ENCODE measurements around the gene WDR45B.

DNA sequence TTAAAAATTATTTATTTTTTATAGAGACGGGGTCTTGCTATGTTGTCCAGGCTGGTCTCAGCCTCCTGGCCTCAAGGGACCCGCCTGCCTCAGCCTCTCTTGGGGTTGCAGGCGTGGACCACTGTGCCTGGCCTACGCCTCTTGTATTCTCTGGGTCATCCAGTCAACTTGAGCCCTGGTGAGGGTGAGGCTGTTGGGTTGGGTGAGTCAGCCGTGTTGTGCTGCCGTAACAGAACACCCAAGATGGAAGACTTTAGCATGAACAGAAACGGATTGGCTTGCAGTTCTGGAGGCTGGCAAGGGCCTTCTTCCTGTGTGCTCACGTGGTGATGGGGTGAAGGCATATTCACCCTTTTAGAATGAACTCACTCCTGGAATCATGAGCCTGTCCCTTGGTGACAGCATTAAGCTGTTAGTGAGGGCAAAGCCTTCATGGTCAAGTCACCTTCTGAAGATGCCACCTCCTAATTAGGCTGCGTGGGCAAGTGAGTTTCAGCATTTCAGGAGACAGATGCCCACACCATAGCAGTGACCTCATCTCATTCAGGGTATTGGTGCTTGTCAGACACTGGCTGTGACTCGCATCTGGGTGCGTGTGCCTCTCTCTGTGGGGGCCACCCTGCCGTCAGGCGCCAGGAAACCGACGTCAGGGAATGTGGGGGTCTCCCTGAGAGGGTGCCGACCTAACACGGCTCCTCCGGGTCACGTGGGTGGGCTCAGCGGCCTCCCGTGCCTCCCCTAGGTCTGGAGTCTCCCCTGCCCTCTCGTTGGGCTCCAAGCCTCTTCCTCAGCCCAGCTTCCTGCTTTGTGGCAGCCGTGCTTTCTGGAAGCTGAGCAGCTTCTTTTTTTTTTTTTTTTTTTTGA, 49.8 kb downstream of the WDR45B start:
- TF ChIP-seq, protein P1, sequence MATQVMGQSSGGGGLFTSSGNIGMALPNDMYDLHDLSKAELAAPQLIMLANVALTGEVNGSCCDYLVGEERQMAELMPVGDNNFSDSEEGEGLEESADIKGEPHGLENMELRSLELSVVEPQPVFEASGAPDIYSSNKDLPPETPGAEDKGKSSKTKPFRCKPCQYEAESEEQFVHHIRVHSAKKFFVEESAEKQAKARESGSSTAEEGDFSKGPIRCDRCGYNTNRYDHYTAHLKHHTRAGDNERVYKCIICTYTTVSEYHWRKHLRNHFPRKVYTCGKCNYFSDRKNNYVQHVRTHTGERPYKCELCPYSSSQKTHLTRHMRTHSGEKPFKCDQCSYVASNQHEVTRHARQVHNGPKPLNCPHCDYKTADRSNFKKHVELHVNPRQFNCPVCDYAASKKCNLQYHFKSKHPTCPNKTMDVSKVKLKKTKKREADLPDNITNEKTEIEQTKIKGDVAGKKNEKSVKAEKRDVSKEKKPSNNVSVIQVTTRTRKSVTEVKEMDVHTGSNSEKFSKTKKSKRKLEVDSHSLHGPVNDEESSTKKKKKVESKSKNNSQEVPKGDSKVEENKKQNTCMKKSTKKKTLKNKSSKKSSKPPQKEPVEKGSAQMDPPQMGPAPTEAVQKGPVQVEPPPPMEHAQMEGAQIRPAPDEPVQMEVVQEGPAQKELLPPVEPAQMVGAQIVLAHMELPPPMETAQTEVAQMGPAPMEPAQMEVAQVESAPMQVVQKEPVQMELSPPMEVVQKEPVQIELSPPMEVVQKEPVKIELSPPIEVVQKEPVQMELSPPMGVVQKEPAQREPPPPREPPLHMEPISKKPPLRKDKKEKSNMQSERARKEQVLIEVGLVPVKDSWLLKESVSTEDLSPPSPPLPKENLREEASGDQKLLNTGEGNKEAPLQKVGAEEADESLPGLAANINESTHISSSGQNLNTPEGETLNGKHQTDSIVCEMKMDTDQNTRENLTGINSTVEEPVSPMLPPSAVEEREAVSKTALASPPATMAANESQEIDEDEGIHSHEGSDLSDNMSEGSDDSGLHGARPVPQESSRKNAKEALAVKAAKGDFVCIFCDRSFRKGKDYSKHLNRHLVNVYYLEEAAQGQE (IDR thresholded peaks at IDR 0.05; ENCODE audit: low read depth): no peak
- no peak for TF ChIP-seq ZBTB7A (IDR thresholded peaks at IDR 0.05; ENCODE audit: low read depth)
- TF ChIP-seq, protein P2, sequence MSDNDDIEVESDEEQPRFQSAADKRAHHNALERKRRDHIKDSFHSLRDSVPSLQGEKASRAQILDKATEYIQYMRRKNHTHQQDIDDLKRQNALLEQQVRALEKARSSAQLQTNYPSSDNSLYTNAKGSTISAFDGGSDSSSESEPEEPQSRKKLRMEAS (IDR thresholded peaks at IDR 0.05): no peak
- TF ChIP-seq CEBPB (IDR thresholded peaks at IDR 0.05): no peak
- no peak for TF ChIP-seq NFIC (IDR thresholded peaks at IDR 0.05)
- TF ChIP-seq EGR1 (IDR thresholded peaks at IDR 0.05): no peak
- no peak for TF ChIP-seq YY1 (IDR thresholded peaks at IDR 0.05; ENCODE audit: low read depth)
- no peak for TF ChIP-seq RAD21 (IDR thresholded peaks at IDR 0.05; ENCODE audit: low read depth)
- no peak for TF ChIP-seq EP300 (IDR thresholded peaks at IDR 0.05; ENCODE audit: borderline replicate concordance)
- no peak for TF ChIP-seq TAF1 (IDR thresholded peaks at IDR 0.05; ENCODE audit: low read depth)
- TF ChIP-seq CREB1 (IDR thresholded peaks at IDR 0.05; ENCODE audit: low read depth): no peak
- TF ChIP-seq TCF12 (IDR thresholded peaks at IDR 0.05; ENCODE audit: low read depth): no peak
- TF ChIP-seq, protein P3, sequence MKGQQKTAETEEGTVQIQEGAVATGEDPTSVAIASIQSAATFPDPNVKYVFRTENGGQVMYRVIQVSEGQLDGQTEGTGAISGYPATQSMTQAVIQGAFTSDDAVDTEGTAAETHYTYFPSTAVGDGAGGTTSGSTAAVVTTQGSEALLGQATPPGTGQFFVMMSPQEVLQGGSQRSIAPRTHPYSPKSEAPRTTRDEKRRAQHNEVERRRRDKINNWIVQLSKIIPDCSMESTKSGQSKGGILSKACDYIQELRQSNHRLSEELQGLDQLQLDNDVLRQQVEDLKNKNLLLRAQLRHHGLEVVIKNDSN (IDR thresholded peaks at IDR 0.05): no peak

Measured in Ishikawa (cell line).